Measurements from ENCODE around the gene C1QTNF1.

GRCh38 chr17:79014158-79014758 lies 9.7 kb upstream of the C1QTNF1 start:
- TF ChIP-seq EZH2 (IDR thresholded peaks at IDR 0.05; ENCODE audit: borderline replicate concordance, insufficient read depth, low read depth, low read length, poor library complexity, severe bottlenecking) = no peak
- TF ChIP-seq CTCF (IDR thresholded peaks at IDR 0.05) = no peak

Data from B cell (primary cell).